Heart left ventricle (tissue), 16 donors: ENCODE measurements around the gene PTX4. TPM values are rescaled to one million over a fixed set of nuclear protein-coding genes. Genes with fewer than 3 reads are reported as not detected.

Experiments used
- ATAC-seq, 4 donors: fragments of 200-7000 bp; cut with Tn5 transposase; one replicate each; pipeline ENCODE4 v1.9.1; 2020 to 2022; ENCODE audit warnings: moderate library complexity in 4 of 4, mild to moderate bottlenecking in 3 of 4, moderate number of reproducible peaks in 1 of 4
- DNase-seq, 5 donors: peaks; one replicate each; pipeline ENCODE4 v3.0.0-alpha.2; 2020
- H3K27ac ChIP-seq, 12 donors: fragments of 200-600 bp; sonication (generic) in 4 of 12; one replicate each; pipeline versions ENCODE4 v1.5.0 to v1.8.0; 2016 to 2022; ENCODE audit warnings: mild to moderate bottlenecking in 2 of 12
- H3K27me3 ChIP-seq, 9 donors: fragments of 200-600 bp; sonication (generic) in 2 of 9; one replicate each; pipeline versions ENCODE4 v1.5.1 to v1.8.0; 2016 to 2022; ENCODE audit warnings: mild to moderate bottlenecking in 3 of 9
- H3K36me3 ChIP-seq, 9 donors: fragments of 200-600 bp; sonication (generic) in 2 of 9; one replicate each; pipeline versions ENCODE4 v1.5.0 to v1.8.0; 2018 to 2022; ENCODE audit warnings: mild to moderate bottlenecking in 2 of 9
- H3K4me1 ChIP-seq, 12 donors: fragments of 200-600 bp; sonication (generic) in 4 of 12; one replicate each; pipeline versions ENCODE4 v1.5.0 to v1.8.0; 2016 to 2022; ENCODE audit warnings: mild to moderate bottlenecking in 3 of 12
- H3K4me3 ChIP-seq, 12 donors: fragments of 200-600 bp; sonication (generic) in 4 of 12; one replicate each; pipeline versions ENCODE4 v1.5.0 to v1.8.0; 2017 to 2022; ENCODE audit warnings: mild to moderate bottlenecking in 9 of 12, moderate library complexity in 4 of 12
- H3K9me3 ChIP-seq, 12 donors: fragments of 200-600 bp; sonication (generic) in 4 of 12; one replicate each; pipeline versions ENCODE4 v1.5.0 to v1.8.0; 2016 to 2022; ENCODE audit warnings: mild to moderate bottlenecking in 1 of 12
- POLR2A ChIP-seq, 2 donors: fragments of 450-650 bp; IDR thresholded peaks; one replicate each; pipeline ENCODE4 v1.6.1; 2017; ENCODE audit warnings: antibody characterized with exemption in 2 of 2, mild to moderate bottlenecking in 2 of 2, moderate library complexity in 2 of 2
- WGBS, 4 donors: extraction: QIAGEN DNeasy Blood & Tissue Kit in 2 of 4; methylation state at CpG; one replicate each; pipeline versions ENCODE4 v1.1.5 to v1.1.7; 2013 to 2018; 5-methylcytosine and 5-hydroxymethylcytosine counted together
- intact Hi-C, 10 donors: fragments of 100-400 bp; cut with DNase I; formaldehyde crosslinking; loops; one replicate each; pipeline versions ENCODE4 v1.11.1 to v1.14.2; 2022
- long read RNA-seq, 3 donors: library from polyadenylated mRNA; unstranded; transcript quantifications; one replicate each; pipeline ENCODE4 v2.0.0, GENCODE V29; 2020 to 2021
- polyA plus RNA-seq, 2 donors: library from polyadenylated mRNA; stranded (reverse); fragments of 200-250 nt; gene quantifications; one replicate each; pipeline ENCODE4 v1.2.3, GENCODE V29; 2013
- total RNA-seq, 9 donors: library from RNA; depleted of rRNA in 2 of 9; stranded (reverse); fragments of >200 nt in 2 of 9; fragmentation: NEBNext Ultra II Directional in 3 of 9; extraction: Animal tissue kit (Norgen Biotek cat#: 25700) in 3 of 9; gene quantifications; one replicate each; pipeline versions ENCODE4 v1.1.0 to v1.2.4, GENCODE V29; 2016 to 2023
- TF ChIP-seq, protein P1 (sequence below), 12 donors: fragments of 200-600 bp; sonication (generic) in 4 of 12; IDR thresholded peaks; one replicate each; pipeline versions ENCODE4 v1.5.0 to v1.8.0; 2018 to 2022; ENCODE audit warnings: antibody characterized with exemption in 12 of 12, mild to moderate bottlenecking in 5 of 12
- donor health status: ischemic (EF 13 %, LVEDD 7.1; RV severe dilation, severe dysfunction).
- donor health status: healthy with polysubstance abuse.
- donor health status: DM: no; HTN: yes; CAD: no.
- donor health status: DM: no; HTN: no; CAD: no.
- donor health status: ischemic (EF 25% LVEDD 6.9; RV normal size, moderate dysfunction).
- donor health status: ischemic (EF 25% LVEDD 5.7; RV mildly dilated, moderate dysfunction).
- donor health status: healthy.
- donor health status: DM: yes; HTN: yes; CAD: no.
- donor health status: ischemic (EF 35%, LVEDD 5.7; RV mildly dilated, moderate dysfunction).
- donor health status: nonischemic (EF 11% LVEDD 7.7; RV severe dilation, severe dysfunction).
- donor health status: DM: yes; HTN: yes; CAD: no.
- donor health status: PGD.
- donor health status: ischemic (EF 29% LVEDD 5.4; RV normal size, mild dysfunction).
- donor health status: nonischemic (EF 23%, LVEDD 6.1; RV moderate dilation, normal function).

The PTX4 gene
- total RNA-seq (under 1 TPM in 2 of 9 donors, not detected in 7; 0.20 to 0.23 TPM), polyA plus RNA-seq (under 1 TPM in 1 of 2 donors, not detected in 1; 0.04 TPM)
- long read RNA-seq, donor 1 = 0 reads
- long read RNA-seq, donor 2 = 0 reads
- long read RNA-seq, donor 3 = 0 reads

- Histone ChIP-seq H3K9me3 (no peaks in the 10 kb centered on the region), H3K4me3 (no peak within 1 kb of the TSS), H3K36me3 (no peaks in the 10 kb centered on the region), H3K4me1 (peaks cover 0 to 13% (median 6%) of the 10 kb centered on the region in 12 donors), H3K27me3 (no peaks in the 10 kb centered on the region), H3K27ac (no peak within 1 kb of the TSS)
- intact Hi-C loops = no loop called here
- no peak for TF ChIP-seq POLR2A (IDR thresholded peaks at IDR 0.05)
- TF ChIP-seq, protein P1, sequence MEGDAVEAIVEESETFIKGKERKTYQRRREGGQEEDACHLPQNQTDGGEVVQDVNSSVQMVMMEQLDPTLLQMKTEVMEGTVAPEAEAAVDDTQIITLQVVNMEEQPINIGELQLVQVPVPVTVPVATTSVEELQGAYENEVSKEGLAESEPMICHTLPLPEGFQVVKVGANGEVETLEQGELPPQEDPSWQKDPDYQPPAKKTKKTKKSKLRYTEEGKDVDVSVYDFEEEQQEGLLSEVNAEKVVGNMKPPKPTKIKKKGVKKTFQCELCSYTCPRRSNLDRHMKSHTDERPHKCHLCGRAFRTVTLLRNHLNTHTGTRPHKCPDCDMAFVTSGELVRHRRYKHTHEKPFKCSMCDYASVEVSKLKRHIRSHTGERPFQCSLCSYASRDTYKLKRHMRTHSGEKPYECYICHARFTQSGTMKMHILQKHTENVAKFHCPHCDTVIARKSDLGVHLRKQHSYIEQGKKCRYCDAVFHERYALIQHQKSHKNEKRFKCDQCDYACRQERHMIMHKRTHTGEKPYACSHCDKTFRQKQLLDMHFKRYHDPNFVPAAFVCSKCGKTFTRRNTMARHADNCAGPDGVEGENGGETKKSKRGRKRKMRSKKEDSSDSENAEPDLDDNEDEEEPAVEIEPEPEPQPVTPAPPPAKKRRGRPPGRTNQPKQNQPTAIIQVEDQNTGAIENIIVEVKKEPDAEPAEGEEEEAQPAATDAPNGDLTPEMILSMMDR (IDR thresholded peaks at IDR 0.05) = no peak
- WGBS, 4 donors = 83 to 89% (median 86%) methylated on average over 19 of the region's 19 CpGs
- no peak for DNase-seq
- no peak for ATAC-seq
Measured at GRCh38 chr16:1488619-1489018, at the start of gene PTX4. PTX4 (minus strand) TSS chr16:1488944; CDS start chr16:1488909, 35 bp downstream.

DNA sequence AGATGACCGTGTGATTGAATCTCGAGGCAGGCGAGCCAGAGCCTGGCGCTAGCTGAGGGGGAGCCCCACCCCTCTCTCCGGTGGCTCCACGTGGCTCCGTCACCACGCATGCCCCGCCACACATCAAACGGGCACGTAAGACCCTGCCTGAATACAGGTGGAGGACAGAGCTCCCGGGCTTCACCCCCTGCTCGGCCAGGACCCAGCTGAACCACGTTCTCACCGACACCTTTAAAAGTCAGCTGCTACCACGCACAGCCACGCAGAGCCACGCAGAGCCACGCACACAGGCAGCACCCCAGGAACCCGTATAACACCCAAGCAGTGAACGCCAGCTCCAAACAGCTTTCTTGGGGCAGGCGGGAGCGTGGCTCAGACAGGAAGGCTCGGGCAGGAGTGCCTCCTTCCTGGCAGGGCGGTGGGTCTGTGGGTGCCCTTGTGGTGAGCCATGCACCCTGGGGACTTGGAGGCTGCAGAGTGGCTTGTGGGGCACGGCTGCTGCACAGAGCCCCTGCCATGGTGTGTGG, 49.1 kb upstream of the PTX4 start:
- peak in 1 of 5 donors; percentile 40 for DNase-seq
- intact Hi-C loops = loop anchor here in 1 of 10 donors (5.0 kb wide), 1 partner anchor 74 kb away; the partner anchor contains the start of genes CRAMP1 and IFT140
- 56 to 64% (median 61%) methylated on average over 25 to 26 of the region's 26 CpGs for WGBS, 4 donors
- H3K4me1 ChIP-seq = peaks cover 12 to 85% (median 68%) of the 10 kb centered on the region in 12 donors
- no peak for TF ChIP-seq POLR2A (IDR thresholded peaks at IDR 0.05)
- peaks cover 0 to 75% (median 69%) of the 10 kb centered on the region in 9 donors for H3K36me3 ChIP-seq
- H3K4me3 ChIP-seq = peak overlapping the region in 11 of 12 donors; percentile 66 to 93 (median 88)
- H3K27ac ChIP-seq = peak overlapping the region; percentile 92 to 99 (median 96)
- ATAC-seq = no peak
- peaks cover 0 to 17% (median 0%) of the 10 kb centered on the region in 9 donors for H3K27me3 ChIP-seq
- H3K9me3 ChIP-seq = no peaks in the 10 kb centered on the region

GRCh38 chr16:1537138-1537577, 48.4 kb upstream of the PTX4 start:
- WGBS, 4 donors = 45 to 68% (median 57%) methylated on average over 2 to 27 of the region's 27 CpGs
- Histone ChIP-seq H3K36me3 (peaks cover 0 to 68% (median 62%) of the 10 kb centered on the region in 9 donors), H3K27me3 (peaks cover 0 to 17% (median 0%) of the 10 kb centered on the region in 9 donors), H3K4me3 (peak overlapping the region in 11 of 12 donors; percentile 66 to 93 (median 88)), H3K27ac (peak overlapping the region; percentile 92 to 99 (median 96)), H3K9me3 (no peaks in the 10 kb centered on the region), H3K4me1 (peaks cover 11 to 85% (median 68%) of the 10 kb centered on the region in 12 donors)
- ATAC-seq = peak in 1 of 4 donors; percentile 2
- TF ChIP-seq POLR2A (IDR thresholded peaks at IDR 0.05) = no peak
- TF ChIP-seq, protein P1 (IDR thresholded peaks at IDR 0.05) = no peak
- peak in 1 of 5 donors; percentile 63 for DNase-seq
- intact Hi-C loops = loop anchor here in 1 of 10 donors (5.0 kb wide), 1 partner anchor 75 kb away; the partner anchor contains the start of genes CRAMP1 and IFT140

- H3K4me1 ChIP-seq = peaks cover 5 to 85% (median 69%) of the 10 kb centered on the region in 12 donors
- peak overlapping the region; percentile 92 to 99 (median 96) for H3K27ac ChIP-seq
- H3K4me3 ChIP-seq = peak overlapping the region; percentile 66 to 93 (median 87)
- H3K9me3 ChIP-seq = no peaks in the 10 kb centered on the region
- WGBS, 4 donors = 44 to 65% (median 57%) methylated on average over 13 of the region's 13 CpGs
- intact Hi-C loops = loop anchor here in 1 of 10 donors (5.0 kb wide), 1 partner anchor 76 kb away; the partner anchor contains the start of genes CRAMP1 and IFT140
- H3K27me3 ChIP-seq = peaks cover 0 to 17% (median 0%) of the 10 kb centered on the region in 9 donors
- no peak for TF ChIP-seq POLR2A (IDR thresholded peaks at IDR 0.05)
- DNase-seq = peak in 1 of 5 donors; percentile 41
- peaks cover 0 to 62% (median 57%) of the 10 kb centered on the region in 9 donors for H3K36me3 ChIP-seq
- ATAC-seq = no peak
Measured at GRCh38 chr16:1536601-1537000, 47.9 kb upstream of the PTX4 start.
